ENCODE results near the gene MYRIP.

The MYRIP gene

DNA sequence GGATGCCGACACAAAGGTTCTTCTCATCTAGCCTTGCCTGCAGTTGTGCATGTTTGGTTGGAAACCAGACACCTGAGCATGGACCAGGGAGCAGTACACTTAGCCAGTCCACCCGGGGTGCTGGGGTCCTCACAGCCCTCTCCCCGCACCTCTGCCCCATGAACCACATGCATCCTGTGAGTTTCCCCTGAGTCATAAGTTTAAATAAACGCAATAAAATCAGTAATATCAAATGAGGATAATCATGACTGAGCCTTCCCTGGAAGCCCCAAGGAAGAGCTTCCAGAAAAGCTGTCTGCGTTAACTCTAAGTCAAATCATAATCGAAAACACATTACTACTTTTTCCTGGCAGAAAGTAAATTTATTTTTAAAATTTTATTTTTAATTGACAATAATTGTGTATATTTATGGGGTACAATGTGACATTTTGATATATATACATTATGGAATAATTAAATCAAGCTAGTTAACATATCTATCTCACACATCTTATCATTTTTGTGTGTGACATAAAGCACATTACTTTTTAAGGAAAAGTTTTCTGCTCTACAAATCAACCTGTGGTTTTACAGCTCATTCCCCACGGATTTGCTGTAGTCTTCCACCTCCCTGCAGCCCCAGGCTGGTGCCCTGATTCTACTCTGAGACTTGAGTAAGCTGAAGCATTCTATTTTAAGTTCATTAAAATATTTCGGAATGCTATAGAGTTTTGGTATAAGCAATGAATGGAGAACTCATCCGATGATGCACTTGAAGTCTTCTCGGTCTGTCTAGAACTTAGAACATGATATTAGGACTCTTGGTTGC lies 334.1 kb downstream of the MYRIP start:
- no peak for DNase-seq

- DNase-seq, result no peak
These were observed 339.4 kb downstream of the MYRIP start for GRCh38 chr3:40148827-40149226.

- DNase-seq, result peak; percentile 90
These were observed 343.2 kb downstream of the MYRIP start for GRCh38 chr3:40152482-40153133.

DNA sequence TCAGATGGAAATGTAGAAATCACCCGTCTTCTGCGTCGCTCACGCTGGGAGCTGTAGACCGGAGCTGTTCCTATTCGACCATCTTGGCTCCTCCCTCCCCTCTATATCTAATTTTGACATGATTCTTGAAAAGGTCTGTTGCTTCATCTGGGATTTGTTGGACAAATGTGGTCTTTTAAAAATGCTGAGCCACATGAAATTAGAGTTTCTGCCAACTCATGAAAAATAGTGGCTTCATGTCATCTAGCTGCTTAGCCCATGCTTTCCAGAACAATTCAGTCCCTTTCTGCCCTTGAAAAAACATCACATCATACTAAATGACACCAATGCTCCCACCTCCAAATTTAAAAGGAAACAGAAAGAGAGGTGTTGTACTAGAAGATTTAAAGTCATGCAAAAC lies 351.5 kb downstream of the MYRIP start:
- no peak for DNase-seq

DNA sequence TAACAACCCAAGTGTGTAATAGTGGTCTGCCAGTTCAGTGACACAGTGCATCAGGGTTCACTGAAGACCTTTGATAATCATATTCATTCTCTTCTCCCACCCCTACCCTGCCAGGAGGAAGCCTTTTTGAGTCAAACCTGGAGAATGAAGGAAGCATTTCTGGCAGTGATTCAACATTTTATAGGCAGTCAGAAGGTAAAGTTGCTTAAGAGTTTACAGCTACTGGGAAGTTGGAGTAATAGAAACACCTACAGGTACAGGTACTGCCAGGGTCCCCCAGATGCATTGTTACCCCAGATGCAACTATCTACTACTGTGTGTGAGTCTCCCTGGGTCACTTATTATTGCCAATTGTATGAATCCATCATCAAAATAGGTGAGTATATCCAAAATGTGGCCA lies 353.2 kb downstream of the MYRIP start:
- DNase-seq, result no peak

DNA sequence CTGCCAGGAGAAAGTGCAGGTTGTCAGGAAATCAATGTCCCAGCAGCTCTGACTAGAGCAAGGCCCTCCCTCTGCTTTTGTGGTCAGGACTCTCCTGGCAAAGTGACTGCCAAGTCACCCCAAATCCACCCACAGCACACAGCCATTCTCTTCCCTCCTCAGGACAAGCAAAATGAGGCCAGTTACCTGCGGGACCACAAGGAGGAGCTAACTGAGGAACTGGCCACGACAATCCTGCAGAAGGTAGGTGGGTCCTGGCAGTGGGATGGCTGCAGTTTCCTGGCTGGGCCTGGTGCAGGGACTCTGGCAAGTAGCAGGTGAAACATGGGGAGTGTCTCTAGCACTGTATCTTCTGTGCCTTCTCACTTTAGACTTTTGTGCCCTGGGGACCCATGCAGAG lies 357.6 kb downstream of the MYRIP start:
- DNase-seq, result no peak

GRCh38 chr3:40167958-40168357 lies 358.5 kb downstream of the MYRIP start:
- DNase-seq, result no peak

GRCh38 chr3:40169983-40170382 lies 360.6 kb downstream of the MYRIP start:
- DNase-seq, result no peak

GRCh38 chr3:40170395-40170794 lies 361.0 kb downstream of the MYRIP start:
- no peak for DNase-seq

- DNase-seq, result no peak
These were observed 363.2 kb downstream of the MYRIP start for GRCh38 chr3:40172560-40172959.

DNA sequence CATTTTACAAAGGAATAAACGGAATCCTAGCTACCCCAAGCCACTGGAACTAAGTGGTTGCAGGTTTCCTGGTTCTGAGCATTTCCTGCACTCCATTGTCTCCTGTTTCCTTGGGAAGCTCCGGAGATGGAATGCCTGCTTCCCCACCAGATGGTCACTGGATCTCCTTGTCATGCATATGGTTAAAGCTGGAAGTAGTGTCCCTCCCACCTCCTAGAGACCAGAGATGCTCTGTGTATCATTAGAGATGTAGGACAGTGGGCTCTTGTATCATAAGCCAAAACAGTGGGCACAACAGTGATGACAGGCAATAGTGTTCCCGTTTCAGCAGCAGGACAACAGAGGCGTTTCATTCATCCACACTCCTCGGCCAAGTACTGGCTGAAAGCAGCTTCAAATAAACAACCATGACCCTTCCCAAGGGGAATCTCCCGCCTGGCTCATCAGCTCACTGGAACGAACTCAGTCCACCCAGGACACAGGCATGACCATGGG lies 363.9 kb downstream of the MYRIP start:
- no peak for DNase-seq

DNA sequence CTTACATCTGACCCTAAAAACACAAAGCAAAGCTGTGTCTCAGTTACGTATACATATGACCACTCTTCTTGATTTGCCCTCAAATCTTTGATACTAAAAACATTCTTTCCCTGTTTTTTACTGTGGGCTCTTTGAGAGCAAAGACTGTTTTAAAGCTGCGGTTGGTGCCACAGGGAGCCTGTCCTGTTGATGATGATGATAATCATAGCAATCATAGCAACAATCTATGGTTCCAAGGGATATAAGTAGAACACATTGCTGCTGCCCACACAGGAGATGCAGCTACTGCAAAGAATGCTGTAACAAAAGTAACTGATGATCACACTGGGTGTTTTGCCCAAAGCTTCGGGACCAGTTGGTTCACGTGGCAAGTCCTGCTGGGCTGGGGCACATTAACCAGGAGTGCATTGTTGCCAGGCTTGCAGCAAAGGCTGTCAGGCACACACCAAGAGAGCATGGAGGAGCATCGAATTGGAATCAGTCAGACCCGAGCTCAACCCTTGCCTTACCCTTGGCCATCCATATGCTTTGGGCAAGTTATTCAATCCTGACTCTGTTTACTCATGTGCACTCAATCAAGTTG lies 368.7 kb downstream of the MYRIP start:
- DNase-seq, result no peak

- DNase-seq, result peak; percentile 53
These were observed 369.6 kb downstream of the MYRIP start for GRCh38 chr3:40179016-40179415.

DNA sequence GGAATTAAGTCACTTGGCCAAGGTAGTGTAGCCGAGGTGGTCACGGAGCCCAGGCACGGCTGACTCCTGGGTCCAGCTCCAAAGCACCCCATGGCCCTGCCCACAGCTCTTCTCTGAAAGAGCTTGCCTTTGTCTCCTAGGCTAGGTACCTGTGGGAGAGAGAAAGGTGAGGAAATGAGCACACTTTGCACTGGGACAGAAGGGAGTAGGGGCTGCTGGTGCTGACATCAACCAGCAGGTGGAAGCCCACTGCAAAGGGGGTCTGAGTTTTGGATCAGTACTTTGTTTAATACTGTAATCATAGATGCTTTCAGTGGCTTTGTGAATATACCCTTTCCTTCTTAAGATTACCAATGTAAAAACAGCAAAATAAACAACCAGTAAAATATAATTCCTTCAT lies 371.8 kb downstream of the MYRIP start:
- no peak for DNase-seq

DNA sequence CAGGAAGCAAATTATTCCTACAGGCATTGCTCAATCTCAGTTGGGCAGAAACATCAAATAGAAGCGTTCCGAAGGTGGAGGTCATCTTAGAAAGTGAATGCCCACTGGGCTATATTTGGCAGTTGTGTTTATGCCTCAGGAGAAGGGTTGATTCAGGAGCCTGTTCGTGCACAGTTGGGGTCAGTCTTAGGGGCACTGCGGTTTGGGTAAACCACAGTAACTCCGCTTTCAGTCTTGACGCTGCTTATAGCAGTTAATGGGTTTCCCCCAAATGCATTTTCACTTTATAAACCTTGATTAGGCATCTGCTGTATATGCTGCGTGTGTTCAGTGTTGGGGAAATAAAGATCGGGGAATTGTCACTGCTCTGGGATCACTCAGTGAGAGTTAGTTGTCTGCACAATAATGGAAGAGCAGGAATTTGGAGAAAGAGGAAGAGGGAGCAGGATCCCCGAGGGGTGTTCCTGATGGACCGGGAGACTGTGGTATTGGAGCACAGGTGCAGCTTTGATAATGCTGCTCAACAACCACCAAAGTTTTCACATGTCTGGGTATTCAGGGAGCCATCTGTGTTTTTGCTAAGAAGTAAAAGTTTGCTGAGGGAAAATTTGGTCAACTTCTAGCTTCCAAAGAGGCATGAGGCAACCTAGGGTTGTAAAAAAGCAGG lies 375.8 kb downstream of the MYRIP start:
- no peak for DNase-seq

DNA sequence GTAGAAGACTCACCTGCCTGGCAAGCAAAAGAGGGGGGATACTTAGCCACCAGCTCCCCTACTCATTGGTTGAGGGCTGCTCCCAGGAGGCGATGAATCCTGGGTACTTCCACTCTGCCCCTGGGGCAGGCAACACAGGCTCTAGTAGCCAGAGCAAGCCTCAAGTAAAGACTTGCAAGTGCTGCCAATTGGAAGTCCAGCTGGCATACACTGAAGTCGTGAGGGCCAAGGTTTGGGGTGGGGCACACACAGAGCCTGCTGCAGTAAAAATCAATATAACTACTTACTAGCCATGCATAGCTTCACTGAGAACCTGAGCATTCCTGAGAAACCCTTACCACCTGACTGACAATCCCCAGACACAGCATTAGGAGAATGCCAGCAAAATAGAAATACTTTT lies 377.1 kb downstream of the MYRIP start:
- no peak for DNase-seq

- no peak for DNase-seq
These were observed 378.5 kb downstream of the MYRIP start for GRCh38 chr3:40187945-40188344.

DNA sequence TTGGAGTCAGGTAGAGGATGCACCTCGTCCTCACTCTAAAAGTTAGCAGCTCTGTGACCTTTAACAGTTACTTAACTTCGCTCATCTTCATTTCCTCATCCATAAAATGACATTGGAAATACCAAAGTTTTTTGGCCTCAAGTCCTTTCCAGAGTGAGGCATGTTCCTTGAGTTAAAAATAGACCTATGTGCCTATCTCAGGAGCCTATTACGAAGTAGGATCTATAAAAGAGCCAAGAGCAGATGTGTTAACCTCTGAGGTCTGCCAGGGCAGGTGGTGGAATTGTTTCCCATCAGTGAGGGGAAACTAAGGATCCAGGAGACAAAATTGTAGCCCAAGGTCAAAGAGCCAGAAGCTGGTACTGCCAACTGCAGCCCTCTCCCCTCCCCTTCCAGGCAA lies 379.7 kb downstream of the MYRIP start:
- DNase-seq, result no peak

DNA sequence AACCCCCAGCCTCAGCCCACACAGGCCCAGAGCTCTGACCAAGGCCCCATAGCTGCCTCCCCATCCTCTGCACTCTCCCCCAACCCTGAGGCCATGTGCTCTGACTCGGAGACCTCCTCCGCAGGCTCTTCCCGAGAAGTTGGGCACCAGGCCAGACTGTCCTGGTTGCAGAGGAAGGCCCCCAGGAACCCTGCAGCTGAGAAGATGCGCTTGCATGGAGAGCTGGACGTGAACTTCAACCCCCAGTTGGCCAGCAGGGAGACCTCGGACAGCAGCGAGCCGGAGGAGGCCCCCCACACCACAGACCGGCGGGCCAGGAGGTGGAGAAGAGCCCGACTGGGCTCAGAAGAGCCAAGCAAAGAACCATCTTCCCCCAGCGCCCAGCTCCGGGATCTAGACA lies 380.6 kb downstream of the MYRIP start:
- DNase-seq, result no peak

DNA sequence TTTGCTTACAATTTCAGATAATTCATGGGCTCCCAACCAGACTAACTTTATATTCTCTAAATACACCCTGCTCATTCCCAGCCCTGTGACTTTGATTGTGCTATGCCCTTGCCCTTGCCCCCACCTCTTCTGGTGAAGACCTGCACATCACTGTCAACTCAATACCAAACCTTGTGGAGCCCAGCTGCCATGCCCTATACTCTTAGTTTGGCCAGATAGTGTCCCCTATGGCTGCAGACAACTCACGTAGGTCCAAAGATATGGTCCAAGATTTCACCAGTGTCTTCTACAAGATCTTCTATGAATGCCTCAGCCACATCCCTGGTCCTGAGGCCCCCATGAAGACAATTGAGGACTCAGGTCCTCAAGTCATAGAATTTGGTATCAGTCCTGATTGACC lies 381.8 kb downstream of the MYRIP start:
- no peak for DNase-seq

- DNase-seq, result no peak
These were observed 382.5 kb downstream of the MYRIP start for GRCh38 chr3:40191850-40192448.

GRCh38 chr3:40192628-40193027 lies 383.2 kb downstream of the MYRIP start:
- no peak for DNase-seq

GRCh38 chr3:40196966-40197365 lies 387.6 kb downstream of the MYRIP start:
- no peak for DNase-seq

Data from SHP77 treated with DMSO at 0.1 percent for 48 hours (cell line).